Measurements from ENCODE around the gene TFAP2C. TPM values are rescaled to one million over a fixed set of nuclear protein-coding genes. Genes with fewer than 3 reads are reported as not detected.
"Not testable (repeated sequence)": the region's sequence is repeated elsewhere in the genome, so short reads cannot be mapped to it uniquely, and the experiment has no call there.

Gene TFAP2C
- total RNA-seq, 1 donor from 2014 or later: not detected

DNA sequence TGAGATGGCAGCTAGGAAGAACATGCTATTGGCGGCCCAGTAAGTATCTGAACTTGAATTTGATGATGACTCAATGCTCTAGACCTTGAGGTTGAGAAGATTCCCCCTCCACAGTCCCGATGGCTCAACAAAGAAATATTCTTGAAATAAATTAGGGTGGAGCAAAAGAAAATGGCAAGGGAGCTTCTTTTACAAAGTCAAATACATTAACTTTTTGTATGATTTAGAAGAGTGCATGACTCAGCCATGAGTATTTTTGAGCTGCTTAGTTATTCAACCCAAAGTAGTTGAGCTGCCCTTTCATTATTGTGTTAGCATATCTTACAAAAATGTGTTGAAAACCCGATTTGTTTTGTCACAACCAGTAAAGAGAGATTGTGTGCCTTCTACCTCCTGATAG, 7.6 kb downstream of the TFAP2C start:
- intact Hi-C loops (cut with micrococcal nuclease): no loop called here

DNA sequence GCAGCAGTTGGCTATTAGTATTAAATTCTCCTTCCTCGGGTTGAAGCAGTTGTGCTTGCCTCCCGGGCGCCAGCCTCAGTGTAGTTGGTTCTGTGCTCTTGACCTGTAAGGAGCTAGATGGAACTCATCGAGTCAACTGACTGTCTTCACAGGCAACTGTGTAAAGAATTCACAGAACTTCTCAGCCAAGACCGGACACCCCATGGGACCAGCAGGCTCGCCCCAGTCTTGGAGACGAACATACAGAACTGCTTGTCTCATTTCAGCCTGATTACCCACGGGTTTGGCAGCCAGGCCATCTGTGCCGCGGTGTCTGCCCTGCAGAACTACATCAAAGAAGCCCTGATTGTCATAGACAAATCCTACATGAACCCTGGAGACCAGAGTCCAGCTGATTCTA, 8.5 kb downstream of the TFAP2C start:
- intact Hi-C loops (cut with micrococcal nuclease): no loop called here

DNA sequence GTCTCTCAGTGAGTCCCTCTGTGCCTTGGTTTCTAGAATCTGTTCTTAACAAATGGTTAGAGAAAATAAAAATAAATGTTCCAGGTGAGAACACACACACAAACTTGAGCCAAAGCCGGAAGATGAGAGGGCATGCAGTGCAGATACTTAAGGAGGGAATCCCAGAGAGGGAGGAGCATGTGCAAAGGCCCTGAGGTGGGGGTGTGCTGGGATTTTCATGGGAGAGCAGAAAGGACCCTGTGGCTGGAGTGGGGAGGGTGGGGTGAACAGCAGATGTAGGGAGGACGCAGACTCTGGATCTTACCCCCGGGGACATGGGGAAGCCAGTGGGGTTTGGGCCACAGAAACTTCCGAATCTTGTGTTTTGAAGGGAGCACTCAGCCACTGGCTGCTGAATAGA, 17.5 kb downstream of the TFAP2C start:
- intact Hi-C loops (cut with micrococcal nuclease): no loop called here

DNA sequence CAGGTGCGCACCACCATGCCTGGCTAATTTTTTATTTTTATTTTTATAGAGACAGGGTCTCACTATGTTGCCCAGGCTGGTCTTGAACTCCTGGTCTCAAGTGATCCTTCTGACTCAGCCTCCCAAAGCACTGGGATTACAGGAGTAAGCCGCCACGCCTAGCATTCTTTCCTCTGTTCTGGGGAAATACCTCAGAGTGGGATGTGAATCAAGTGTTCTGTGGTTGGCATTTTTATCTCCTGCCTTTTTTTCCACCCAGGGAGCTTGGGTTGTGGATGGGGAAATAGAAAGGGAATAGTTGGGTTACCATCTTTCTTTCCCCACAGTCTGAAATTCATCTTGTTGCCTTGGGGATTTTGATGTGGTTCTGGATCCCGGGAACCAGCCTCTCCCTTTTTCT, 24.1 kb downstream of the TFAP2C start:
- intact Hi-C loops (cut with micrococcal nuclease): no loop called here

DNA sequence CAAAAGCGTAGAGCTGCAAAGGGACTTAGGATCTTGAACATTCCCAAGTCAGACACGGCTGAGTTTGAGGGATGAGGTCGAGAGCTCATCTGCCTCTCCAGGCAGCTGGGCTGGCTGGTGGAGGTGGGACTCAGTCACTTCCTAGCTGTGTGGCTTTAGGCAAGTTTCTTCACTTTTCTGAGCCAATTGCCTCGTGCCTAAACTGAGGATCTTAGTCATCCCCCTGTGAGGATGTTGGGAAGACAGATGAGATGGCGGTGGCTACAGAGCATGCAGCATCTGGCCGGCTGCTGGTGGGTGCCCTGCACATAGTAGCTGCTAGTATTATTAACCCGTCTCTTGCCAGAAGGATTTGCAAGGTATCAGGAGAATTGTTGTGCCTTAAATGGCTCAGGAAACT, 27.5 kb downstream of the TFAP2C start:
- intact Hi-C loops (cut with micrococcal nuclease): no loop called here

DNA sequence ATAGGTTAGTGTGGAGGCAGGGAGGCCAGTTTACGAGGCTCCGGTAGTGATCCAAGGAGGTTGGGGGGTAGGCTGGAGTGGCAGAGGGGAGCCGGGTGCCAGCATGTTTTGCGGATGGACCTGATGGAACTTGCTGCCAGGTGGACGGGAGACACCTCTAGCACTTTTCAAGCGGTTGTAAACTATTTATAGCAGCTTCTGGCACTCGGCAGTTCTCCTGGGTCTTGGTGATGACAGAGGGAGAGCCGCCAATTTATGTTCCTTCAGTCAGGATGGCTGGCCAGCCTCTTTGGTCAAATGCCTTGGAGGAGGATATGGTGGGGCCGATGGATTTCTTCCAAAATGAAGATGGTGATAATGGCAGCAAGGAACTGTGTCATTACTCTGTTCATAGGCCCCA, 28.8 kb downstream of the TFAP2C start:
- intact Hi-C loops (cut with micrococcal nuclease): no loop called here

DNA sequence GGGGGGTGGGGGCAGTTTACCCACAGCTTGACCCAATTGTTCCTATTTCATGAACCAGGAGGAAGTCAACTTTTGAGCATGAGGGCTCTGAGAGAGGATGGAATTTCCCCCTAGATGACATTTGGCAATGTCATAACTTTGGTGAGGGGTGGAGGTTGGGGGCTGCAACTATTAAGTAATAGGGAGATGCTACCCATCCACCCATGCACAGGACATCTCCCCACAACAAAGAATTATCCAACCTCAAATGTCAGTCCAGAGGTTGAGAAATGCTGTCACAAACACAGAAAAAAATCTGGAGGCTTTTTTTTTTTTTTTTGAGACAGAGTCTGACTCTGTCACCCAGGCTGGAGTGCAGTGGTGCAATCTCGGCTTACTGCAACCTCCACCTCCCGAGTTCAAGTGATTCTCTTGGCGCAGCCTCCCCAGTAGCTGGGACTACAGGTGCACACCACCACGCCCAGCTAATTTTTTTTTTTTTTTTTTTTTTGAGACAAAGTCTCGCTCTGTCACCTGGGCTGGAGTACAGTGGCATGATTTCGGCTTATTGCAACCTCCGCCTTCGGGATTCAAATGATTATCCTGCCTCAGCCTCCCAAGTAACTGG, 29.3 kb downstream of the TFAP2C start:
- intact Hi-C loops (cut with micrococcal nuclease): not testable (repeated sequence)

DNA sequence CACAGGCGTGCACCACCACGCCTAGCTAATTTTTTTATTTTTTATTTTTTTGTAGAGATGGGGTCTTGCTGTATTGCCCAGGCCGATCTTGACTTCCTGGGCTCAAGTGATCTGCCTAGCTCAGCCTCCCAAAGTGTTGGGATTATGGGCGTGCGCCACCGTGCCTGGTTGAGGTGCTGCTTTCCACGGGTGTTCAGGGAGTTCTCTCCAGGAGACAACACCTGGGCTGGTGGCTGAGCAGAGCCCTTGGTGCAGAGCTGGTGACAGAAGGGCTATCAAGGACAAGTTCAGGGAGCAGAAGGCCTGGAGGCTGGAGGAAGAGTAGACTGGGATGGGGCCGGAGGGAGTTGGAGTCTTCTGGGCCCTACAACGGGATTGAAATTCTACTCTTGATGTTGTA, 34.6 kb downstream of the TFAP2C start:
- intact Hi-C loops (cut with micrococcal nuclease): no loop called here

DNA sequence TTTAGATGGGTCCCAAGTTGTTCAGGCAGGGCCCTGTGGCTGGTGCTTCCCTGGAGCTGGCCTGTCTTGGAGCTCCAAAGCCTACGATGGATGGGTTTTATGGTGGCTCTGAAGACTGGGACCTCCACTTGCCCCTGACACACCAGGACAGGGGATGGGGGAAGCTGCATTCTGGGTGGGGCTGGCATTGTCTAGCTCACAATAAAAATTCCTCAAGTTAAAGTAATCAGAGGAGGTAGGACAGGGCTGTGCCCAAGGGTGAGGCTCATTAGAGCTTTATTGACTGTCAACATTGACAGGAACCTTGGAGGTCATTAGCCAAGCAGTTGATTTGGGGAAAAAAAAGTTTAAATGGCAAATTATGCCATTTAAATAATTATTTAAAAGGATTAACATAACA, 35.7 kb downstream of the TFAP2C start:
- intact Hi-C loops (cut with micrococcal nuclease): no loop called here

DNA sequence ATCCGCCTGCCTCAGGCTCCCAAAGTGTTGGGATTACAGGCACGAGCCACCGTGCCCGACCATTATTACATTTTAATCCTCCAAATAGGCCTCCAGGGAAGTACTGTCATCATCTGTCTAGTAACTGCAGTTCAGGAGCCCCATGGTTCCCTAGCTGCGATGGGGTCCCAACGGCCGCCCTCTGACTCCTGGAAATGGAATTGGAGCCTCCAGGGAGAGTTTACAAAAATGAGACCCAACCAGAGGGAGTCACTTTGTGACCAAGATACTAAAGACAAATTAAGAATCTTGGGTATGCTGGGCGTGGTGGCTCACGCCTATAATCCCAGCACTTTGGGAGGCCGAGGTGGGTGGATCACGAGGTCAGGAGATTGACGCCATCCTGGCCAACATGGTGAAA, 36.7 kb downstream of the TFAP2C start:
- intact Hi-C loops (cut with micrococcal nuclease): no loop called here

DNA sequence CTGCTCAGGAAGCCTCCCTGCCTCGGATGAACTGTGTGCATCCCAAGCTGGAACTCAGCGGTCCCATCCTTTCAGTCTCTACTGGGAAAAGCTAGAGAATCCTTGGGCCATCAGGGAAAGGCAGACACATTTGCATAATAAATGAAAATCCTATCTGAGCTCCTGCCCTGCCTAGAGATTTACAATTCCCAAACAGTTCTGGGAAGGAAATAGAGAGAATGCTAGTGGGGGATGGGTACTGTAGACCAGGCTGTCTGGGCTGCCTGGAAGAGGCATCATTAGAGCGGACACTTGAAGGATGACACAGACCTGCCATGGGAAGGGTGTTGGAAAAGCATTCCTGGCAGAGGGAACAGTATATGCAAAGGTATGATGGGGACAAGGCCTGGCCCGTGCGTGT, 44.3 kb downstream of the TFAP2C start:
- intact Hi-C loops (cut with micrococcal nuclease): no loop called here

DNA sequence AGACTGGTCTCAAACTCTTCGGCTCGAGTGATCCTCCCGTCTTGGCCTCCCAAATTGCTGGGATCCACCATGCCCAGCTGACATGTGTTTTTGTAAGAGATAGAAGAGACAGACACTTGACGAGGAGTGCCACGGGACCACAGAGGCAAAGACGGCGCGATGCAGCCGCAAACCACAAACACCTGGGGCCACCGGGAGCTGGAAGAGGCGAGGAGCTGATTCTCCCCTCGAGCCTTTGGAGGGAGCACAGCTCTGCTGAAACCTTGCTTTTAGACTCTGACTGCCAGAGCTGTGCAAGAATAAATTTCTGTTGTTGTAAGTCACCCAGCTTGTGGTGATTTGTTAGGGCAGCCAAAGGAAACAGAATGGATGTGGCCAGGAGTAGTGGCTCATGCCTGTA, 46.9 kb downstream of the TFAP2C start:
- intact Hi-C loops (cut with micrococcal nuclease): no loop called here

DNA sequence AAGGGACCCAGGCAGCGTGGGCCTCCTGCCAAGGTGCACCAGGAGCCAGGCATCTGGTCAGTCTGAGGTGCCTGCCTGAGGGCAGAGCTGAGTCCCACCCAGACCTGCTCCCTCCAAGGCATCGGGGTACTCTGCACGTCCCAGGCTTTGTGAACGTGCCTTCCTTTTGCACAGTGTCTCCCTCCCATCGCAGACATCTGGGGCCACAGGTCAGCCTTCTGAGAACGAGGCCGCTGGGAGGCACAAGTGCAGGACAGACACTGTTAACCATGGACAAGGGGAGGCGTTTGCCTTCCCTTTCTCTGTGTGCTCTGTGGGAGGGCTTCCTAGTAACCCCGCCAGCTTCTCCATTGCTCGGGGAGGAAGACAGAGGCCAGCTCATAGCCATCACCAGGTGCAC, 47.6 kb downstream of the TFAP2C start:
- intact Hi-C loops (cut with micrococcal nuclease): no loop called here

DNA sequence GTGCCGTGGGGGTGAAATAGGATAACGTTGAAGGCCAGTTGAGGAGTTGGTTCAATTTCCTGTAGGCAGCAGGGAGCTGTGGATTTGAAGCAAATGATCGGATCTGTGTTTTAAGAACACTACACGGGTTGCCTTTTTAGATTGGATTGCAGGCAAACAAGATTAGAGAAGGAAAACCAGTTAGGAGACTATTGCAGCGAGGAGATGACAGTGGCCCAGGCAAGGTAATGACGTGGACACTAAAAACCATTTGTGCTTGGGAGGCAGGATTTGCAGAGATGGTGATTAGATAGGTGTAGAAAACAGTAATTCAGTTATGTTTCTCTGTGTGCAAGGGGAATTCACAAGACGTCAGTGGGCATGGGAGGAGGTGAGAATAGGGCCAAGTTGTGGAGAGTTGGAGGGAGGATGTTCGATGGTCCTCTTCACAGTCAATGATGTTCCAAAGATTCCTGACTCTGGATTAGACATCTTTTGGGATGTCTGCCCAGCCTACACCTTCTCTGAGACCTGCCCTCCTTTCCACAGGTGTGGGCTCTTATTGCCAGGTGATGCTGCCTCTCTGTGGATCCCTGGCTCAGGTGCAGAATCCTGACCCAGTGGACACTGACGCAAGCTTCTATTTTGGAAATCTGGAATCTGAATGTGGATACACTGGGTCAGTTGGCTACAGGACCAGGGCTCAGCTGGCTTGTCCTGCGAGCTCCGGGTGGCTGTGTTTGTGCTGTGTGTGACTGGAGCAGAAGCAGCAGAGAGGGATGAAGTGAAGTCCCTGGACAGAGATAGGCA, 54.2 kb downstream of the TFAP2C start:
- intact Hi-C loops (cut with micrococcal nuclease): no loop called here

DNA sequence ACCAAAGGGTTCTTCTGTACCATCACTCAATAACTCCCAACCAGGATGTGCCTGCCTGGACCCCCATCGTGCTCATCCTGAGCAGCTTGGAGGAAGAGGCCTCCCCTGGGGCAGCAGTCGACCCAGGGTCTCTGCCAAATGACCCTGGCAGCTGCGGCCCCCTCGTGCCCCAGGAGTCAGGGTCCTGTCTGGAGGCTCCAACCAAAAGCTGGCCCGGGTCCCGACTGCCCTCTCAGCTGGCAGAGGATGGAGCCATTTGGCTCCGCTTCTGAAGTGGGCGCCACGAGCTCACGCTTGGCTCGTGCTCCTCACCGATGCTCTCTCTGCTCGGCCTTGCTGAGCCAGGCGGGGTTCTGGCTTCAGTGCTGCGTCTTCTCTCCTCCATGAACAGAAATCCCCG, 56.8 kb downstream of the TFAP2C start:
- intact Hi-C loops (cut with micrococcal nuclease): no loop called here

DNA sequence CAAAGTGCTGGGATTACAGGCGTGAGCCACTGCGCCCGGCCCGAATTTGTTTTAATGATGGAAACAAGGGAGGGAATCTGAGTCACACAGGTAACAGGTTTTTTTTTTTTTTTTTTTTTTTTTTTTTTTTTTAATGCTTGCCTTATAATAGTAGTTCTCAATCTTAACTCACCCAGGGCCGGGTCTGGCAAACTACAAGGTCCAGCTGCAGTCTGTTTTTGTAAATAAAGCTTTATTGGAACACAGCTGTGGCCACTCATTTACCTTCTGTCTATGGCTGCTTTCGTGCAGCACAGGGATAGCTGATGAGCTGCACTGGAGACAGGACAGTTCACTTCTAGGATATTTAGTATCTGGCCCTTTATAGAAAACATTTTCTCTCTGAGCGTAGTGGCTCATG, 58.0 kb downstream of the TFAP2C start:
- intact Hi-C loops (cut with micrococcal nuclease): no loop called here

DNA sequence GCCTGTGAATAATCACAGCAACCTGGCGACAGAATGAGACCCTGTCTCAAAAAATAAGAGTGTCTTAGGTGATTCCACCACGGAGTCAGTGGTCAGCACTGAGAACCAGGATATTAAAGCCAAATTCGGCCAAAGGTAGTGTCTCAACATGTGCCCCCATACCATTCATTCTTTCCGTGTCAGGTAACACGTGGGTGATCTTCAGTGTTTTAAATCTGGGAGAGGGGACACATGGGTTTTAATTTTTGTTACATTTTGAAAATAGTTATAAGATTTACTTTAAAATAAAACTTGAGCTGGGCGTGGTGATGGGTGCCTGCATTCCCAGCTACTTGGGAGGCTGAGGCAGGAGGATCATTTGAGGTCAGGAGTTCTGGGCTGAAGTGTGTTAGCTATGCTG, 59.0 kb downstream of the TFAP2C start:
- intact Hi-C loops (cut with micrococcal nuclease): no loop called here

Other genes starting within 250 kb of the TFAP2C start
- 46.7 and 49.8 TPM in 2 replicates for gene AURKA, start 237.1 kb upstream of the TFAP2C start, total RNA-seq
- gene CSTF1, start 236.7 kb upstream of the TFAP2C start, total RNA-seq: 51.4 and 52.8 TPM in 2 replicates
- 10.2 and 11.5 TPM in 2 replicates for gene CASS4, start 217.0 kb upstream of the TFAP2C start, total RNA-seq
- 131 and 132 TPM in 2 replicates for gene RTF2, start 160.7 kb upstream of the TFAP2C start, total RNA-seq
- gene FAM209A, start 104.6 kb upstream of the TFAP2C start, total RNA-seq: 3.9 and 4.0 TPM in 2 replicates
- gene FAM209B, start 96.1 kb upstream of the TFAP2C start, total RNA-seq: 2.5 and 2.7 TPM in 2 replicates

All from T-helper 1 cell treated with Interleukin-12 subunit alpha and Interleukin-12 subunit beta and Interleukin-4 antibody, amounts not matched to agents 30 ng/mL and 1 ng/mL, for 36 hours (primary cell).